T-cell (primary cell): ENCODE measurements around the gene CENPX. TPM values are rescaled to one million over a fixed set of nuclear protein-coding genes. Genes with fewer than 3 reads are reported as not detected.

ENCODE experiments used
- ATAC-seq, 4 experiments: fragments of 200-7000 bp in 3 of 4; fragments of 150-1000 bp in 1 of 4; cut with Tn5 transposase; replicated peaks in 1 of 4; 1 replicate in 3 of 4; 2 replicates in 1 of 4; pipeline ENCODE4 v1.10.0; 2021; ENCODE audit warnings: moderate library complexity in 3 of 4, mild to moderate bottlenecking in 2 of 4, moderate number of reproducible peaks in 1 of 4
- CTCF ChIA-PET, 2 donors: fragments of 300-600 bp; sonication (Branson Sonifier 250); formaldehyde crosslinking; loops; one replicate each; lab custom pipeline; 2022; ENCODE audit warnings: antibody characterized with exemption in 2 of 2; lab: Charles Lee
- POLR2A ChIA-PET, 2 donors: fragments of 300-600 bp; sonication (Branson Sonifier 250); formaldehyde crosslinking; loops; one replicate each; lab custom pipeline; 2022; ENCODE audit warnings: antibody characterized with exemption in 2 of 2; lab: Charles Lee
- DNase-seq, 35 experiments: peaks; one replicate each; pipeline versions ENCODE4 v3.0.0 to v3.0.0-alpha.2; 2013 to 2023
- H3K27ac ChIP-seq: one replicate; pipeline ENCODE4 v1.5.1; 2013; ENCODE audit warnings: low read length
- H3K27me3 ChIP-seq, 2 experiments: replicated peaks in 1 of 2; 1 replicate in 1 of 2; 2 replicates in 1 of 2; pipeline versions ENCODE4 v1.6.1 to v1.7.0; 2013; ENCODE audit warnings: low read length in 1 of 2, mixed read lengths in 1 of 2; ENCODE audit not compliant: control insufficient read depth in 2 of 2, insufficient read depth in 2 of 2; ENCODE audit errors: extremely low read depth in 1 of 2
- H3K36me3 ChIP-seq, 2 donors: 1 replicate in 1 of 2; 2 replicates in 1 of 2; pipeline versions ENCODE4 v1.6.1 to v1.7.0; 2013; ENCODE audit warnings: low read length in 1 of 2; ENCODE audit not compliant: control insufficient read depth in 2 of 2, insufficient read depth in 1 of 2; ENCODE audit errors: extremely low read depth in 1 of 2
- H3K4me1 ChIP-seq, 2 experiments: 1 replicate in 1 of 2; 2 replicates in 1 of 2; pipeline versions ENCODE4 v1.6.1 to v1.7.0; 2013; ENCODE audit warnings: low read length in 2 of 2, mixed read lengths in 1 of 2; ENCODE audit not compliant: insufficient read depth in 2 of 2, control insufficient read depth in 1 of 2; ENCODE audit errors: extremely low read depth in 1 of 2
- H3K4me3 ChIP-seq, 2 donors: 1 replicate in 1 of 2; 2 replicates in 1 of 2; pipeline versions ENCODE4 v1.5.1 to v1.7.0; 2013; ENCODE audit warnings: mild to moderate bottlenecking in 2 of 2, low read length in 1 of 2, moderate library complexity in 1 of 2; ENCODE audit not compliant: control insufficient read depth in 1 of 2; ENCODE audit errors: extremely low read depth in 1 of 2
- H3K9me3 ChIP-seq: 2 replicates; pipeline ENCODE4 v1.7.0; 2013
- H3K27ac Mint-ChIP-seq, 2 donors: one replicate each; pipeline ENCODE4 v1.8.0; 2020 to 2021; ENCODE audit warnings: mild to moderate bottlenecking in 2 of 2, mixed read lengths in 2 of 2
- H3K27me3 Mint-ChIP-seq, 2 donors: one replicate each; pipeline ENCODE4 v1.8.0; 2021 to 2022; ENCODE audit warnings: mixed read lengths in 2 of 2
- H3K36me3 Mint-ChIP-seq: one replicate; pipeline ENCODE4 v1.8.0; 2021; ENCODE audit warnings: mixed read lengths
- H3K4me1 Mint-ChIP-seq, 3 donors: one replicate each; pipeline ENCODE4 v1.8.0; 2020 to 2022; ENCODE audit warnings: mixed read lengths in 3 of 3, mild to moderate bottlenecking in 1 of 3
- H3K4me3 Mint-ChIP-seq, 3 donors: one replicate each; pipeline ENCODE4 v1.8.0; 2020 to 2022; ENCODE audit warnings: mild to moderate bottlenecking in 3 of 3, mixed read lengths in 3 of 3, moderate library complexity in 3 of 3
- H3K9me3 Mint-ChIP-seq, 3 donors: one replicate each; pipeline ENCODE4 v1.8.0; 2020 to 2022; ENCODE audit warnings: mixed read lengths in 3 of 3
- WGBS: methylation state at CpG from one replicate; pipeline ENCODE4 v1.1.5; 2013; ENCODE audit warnings: missing lambda C conversion rate; ENCODE audit not compliant: insufficient coverage; 5-methylcytosine and 5-hydroxymethylcytosine counted together
- total RNA-seq, 35 experiments: library from RNA in 6 of 35; stranded (reverse) in 6 of 35; fragments of 120-200 nt in 1 of 35; gene quantifications; one replicate each; pipeline versions ENCODE4 v1.2.1 to v1.2.4 and lab custom pipeline; 2013 to 2026

CENPX gene
- total RNA-seq, 5 donors from 2014 or later (not counting 1 experiment from before 2014, with no cell fraction given), result 26.7 to 47.8 (median 43.7) TPM

GRCh38 chr17:82063424-82064415 is 41.0 kb upstream of the CENPX start:
- Histone ChIP-seq H3K27ac (no peak overlapping the region), H3K9me3 (no peaks in the 10 kb centered on the region), H3K27me3 (no peaks in the 10 kb centered on the region), H3K4me1 (peaks cover 9 to 39% of the 10 kb centered on the region in 2 experiments), H3K4me3 (no peak overlapping the region), H3K36me3 (peaks cover 14 to 42% of the 10 kb centered on the region in 2 donors)
- Mint-ChIP-seq H3K9me3 (no peaks in the 10 kb centered on the region), H3K4me1 (peaks cover 5 to 19% (median 16%) of the 10 kb centered on the region in 3 donors), H3K36me3 (peaks cover 4% of the 10 kb centered on the region), H3K27ac (peak overlapping the region; percentile 52 to 69), H3K27me3 (no peaks in the 10 kb centered on the region), H3K4me3 (peak overlapping the region; percentile 67 to 81 (median 74))
- 87% methylated on average over 14 of the region's 20 CpGs for WGBS
- ChIA-PET POLR2A (interaction anchor here (0.5 to 0.6 kb wide), 2 partner anchors 33 to 63 kb away, joined by 3 to 5 read pairs; no protein-coding TSS in a partner anchor), CTCF (interaction anchor here in 1 of 2 donors (0.5 kb wide), 1 partner anchor 11 kb away, joined by 5 read pairs; no protein-coding TSS in a partner anchor)
- no peak for DNase-seq
- ATAC-seq, result no peak

GRCh38 chr17:82062984-82063368 is 40.3 kb upstream of the CENPX start:
- H3K9me3 Mint-ChIP-seq, result no peaks in the 10 kb centered on the region
- ATAC-seq, result no peak
- H3K4me3 Mint-ChIP-seq, result peak overlapping the region in 1 of 3 donors; percentile 6
- H3K4me1 ChIP-seq, result peaks cover 9 to 39% of the 10 kb centered on the region in 2 experiments
- H3K4me1 Mint-ChIP-seq, result peaks cover 5 to 19% (median 16%) of the 10 kb centered on the region in 3 donors
- ChIA-PET POLR2A (no interaction called here), CTCF (no interaction called here)
- H3K36me3 ChIP-seq, result peaks cover 16 to 47% of the 10 kb centered on the region in 2 donors
- no peak overlapping the region for H3K27ac ChIP-seq
- no peak overlapping the region for H3K27ac Mint-ChIP-seq
- H3K9me3 ChIP-seq, result no peaks in the 10 kb centered on the region
- peaks cover 4% of the 10 kb centered on the region for H3K36me3 Mint-ChIP-seq
- 98% methylated on average over 5 of the region's 9 CpGs for WGBS
- no peaks in the 10 kb centered on the region for H3K27me3 Mint-ChIP-seq
- no peak overlapping the region for H3K4me3 ChIP-seq
- H3K27me3 ChIP-seq, result no peaks in the 10 kb centered on the region
- DNase-seq, result no peak

GRCh38 chr17:82062076-82062983 is 39.7 kb upstream of the CENPX start:
- H3K36me3 Mint-ChIP-seq, result peaks cover 7% of the 10 kb centered on the region
- peak overlapping the region in 2 of 3 donors; percentile 17 to 28 for H3K4me3 Mint-ChIP-seq
- H3K27ac Mint-ChIP-seq, result no peak overlapping the region
- ATAC-seq (no peak), DNase-seq (no peak)
- H3K4me1 Mint-ChIP-seq, result peaks cover 5 to 19% (median 16%) of the 10 kb centered on the region in 3 donors
- no peaks in the 10 kb centered on the region for H3K9me3 ChIP-seq
- ChIA-PET POLR2A (no interaction called here), CTCF (no interaction called here)
- no peak overlapping the region for H3K4me3 ChIP-seq
- 96% methylated on average over 18 of the region's 24 CpGs for WGBS
- no peaks in the 10 kb centered on the region for H3K27me3 Mint-ChIP-seq
- peaks cover 9 to 39% of the 10 kb centered on the region in 2 experiments for H3K4me1 ChIP-seq
- no peaks in the 10 kb centered on the region for H3K27me3 ChIP-seq
- H3K9me3 Mint-ChIP-seq, result no peaks in the 10 kb centered on the region
- no peak overlapping the region for H3K27ac ChIP-seq
- peaks cover 16 to 52% of the 10 kb centered on the region in 2 donors for H3K36me3 ChIP-seq

GRCh38 chr17:82061047-82061925 is 38.6 kb upstream of the CENPX start:
- Mint-ChIP-seq H3K27me3 (no peaks in the 10 kb centered on the region), H3K4me3 (no peak overlapping the region), H3K4me1 (peaks cover 3 to 12% (median 11%) of the 10 kb centered on the region in 3 donors), H3K9me3 (no peaks in the 10 kb centered on the region), H3K27ac (no peak overlapping the region), H3K36me3 (peaks cover 7% of the 10 kb centered on the region)
- ChIA-PET CTCF (no interaction called here), POLR2A (no interaction called here)
- WGBS, result 95% methylated on average over 32 of the region's 34 CpGs
- H3K4me3 ChIP-seq, result no peak overlapping the region
- H3K9me3 ChIP-seq, result no peaks in the 10 kb centered on the region
- no peaks in the 10 kb centered on the region for H3K27me3 ChIP-seq
- peaks cover 7 to 32% of the 10 kb centered on the region in 2 experiments for H3K4me1 ChIP-seq
- H3K36me3 ChIP-seq, result peaks cover 16 to 62% of the 10 kb centered on the region in 2 donors
- no peak overlapping the region for H3K27ac ChIP-seq
- no peak for ATAC-seq
- no peak for DNase-seq

GRCh38 chr17:82060614-82061013 is 37.9 kb upstream of the CENPX start:
- DNase-seq (no peak), ATAC-seq (no peak)
- CTCF ChIA-PET, result no interaction called here
- Histone ChIP-seq H3K4me3 (no peak overlapping the region), H3K36me3 (peaks cover 16 to 69% of the 10 kb centered on the region in 2 donors), H3K27me3 (no peaks in the 10 kb centered on the region), H3K9me3 (no peaks in the 10 kb centered on the region), H3K27ac (no peak overlapping the region), H3K4me1 (peaks cover 7 to 26% of the 10 kb centered on the region in 2 experiments)
- H3K9me3 Mint-ChIP-seq, result no peaks in the 10 kb centered on the region
- WGBS, result 91% methylated on average over 14 of the region's 14 CpGs
- H3K4me3 Mint-ChIP-seq, result no peak overlapping the region
- no peak overlapping the region for H3K27ac Mint-ChIP-seq
- peaks cover 7% of the 10 kb centered on the region for H3K36me3 Mint-ChIP-seq
- H3K27me3 Mint-ChIP-seq, result no peaks in the 10 kb centered on the region
- peaks cover 0 to 8% (median 8%) of the 10 kb centered on the region in 3 donors for H3K4me1 Mint-ChIP-seq
- POLR2A ChIA-PET, result no interaction called here
